HL-60 (cell line): Measurements from ENCODE around the gene RCL1.

Experiments
- CTCF ChIP-seq: IDR thresholded peaks from one replicate; pipeline ENCODE4 v1.5.1; 2011; ENCODE audit warnings: low read length, control low read depth, inconsistent platforms; ENCODE audit not compliant: insufficient read depth
- POLR2AphosphoS5 ChIP-seq: IDR thresholded peaks from 2 replicates; pipeline ENCODE4 v1.6.1; 2012; ENCODE audit warnings: low read depth

GRCh38 chr9:4799775-4800174 is 7.0 kb downstream of the RCL1 start:
- TF ChIP-seq CTCF, result no peak
- TF ChIP-seq POLR2AphosphoS5, result no peak
